ENCODE data around the gene ICE1.

ICE1 gene

GRCh38 chr5:5467737-5468136 is 45.3 kb downstream of the ICE1 start:
- no peak overlapping the region for H3K4me3 ChIP-seq (ENCODE audit: low read depth in 1 of 2, low read length in 2 of 2)
- H3K27me3 ChIP-seq (ENCODE audit: insufficient read depth, low read length, poor library complexity), result no peaks in the 10 kb centered on the region
- H3K9ac ChIP-seq (ENCODE audit: low read depth, low read length), result no peak overlapping the region
- H2AFZ ChIP-seq (ENCODE audit: low read depth, low read length), result no peak overlapping the region
- H3K4me2 ChIP-seq (ENCODE audit: insufficient read depth, low read length), result no peak overlapping the region
- no peaks in the 10 kb centered on the region for H3K9me3 ChIP-seq (ENCODE audit: insufficient read depth, low read length, severe bottlenecking)
- DNase-seq (no peak), ATAC-seq (ENCODE audit: insufficient read depth, low read depth) (no peak)
- H4K20me1 ChIP-seq (ENCODE audit: insufficient read depth, low read length), result no peaks in the 10 kb centered on the region
- no peak overlapping the region for H3K27ac ChIP-seq (ENCODE audit: low read length)
- TF ChIP-seq CTCF (IDR thresholded peaks at IDR 0.05; ENCODE audit: borderline replicate concordance, extremely low read depth, low read length, poor library complexity, severe bottlenecking), result no peak
- peaks cover 60% of the 10 kb centered on the region for H3K36me3 ChIP-seq (ENCODE audit: insufficient read depth, low read length)
- H3K4me1 ChIP-seq (ENCODE audit: insufficient read depth, low read length), result no peaks in the 10 kb centered on the region
- no peaks in the 10 kb centered on the region for H3K79me2 ChIP-seq (ENCODE audit: insufficient read depth, low read length)

DNA sequence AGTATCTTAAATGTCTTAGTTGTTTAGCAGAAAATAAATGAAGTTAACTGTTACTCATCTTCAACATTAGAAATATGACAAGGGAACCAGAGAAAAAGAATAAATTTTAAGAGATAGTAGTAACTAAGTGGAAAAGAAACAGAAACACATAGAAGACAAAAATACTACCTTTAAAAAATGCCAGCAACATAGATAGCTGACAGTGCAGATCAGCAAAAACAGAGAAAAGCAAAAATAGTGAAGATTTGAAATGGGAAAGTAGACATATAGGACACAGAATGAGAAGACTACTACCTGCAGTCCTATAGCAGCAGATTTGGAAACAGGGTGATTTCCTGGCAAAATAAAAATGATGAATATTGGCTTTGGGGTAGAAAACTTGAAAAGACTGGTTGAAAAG is 48.5 kb downstream of the ICE1 start:
- Histone ChIP-seq H3K27ac (ENCODE audit: low read length) (no peak overlapping the region), H3K9me3 (ENCODE audit: insufficient read depth, low read length, severe bottlenecking) (no peaks in the 10 kb centered on the region), H3K4me3 (ENCODE audit: low read depth in 1 of 2, low read length in 2 of 2) (no peak overlapping the region), H3K9ac (ENCODE audit: low read depth, low read length) (no peak overlapping the region), H3K4me1 (ENCODE audit: insufficient read depth, low read length) (no peaks in the 10 kb centered on the region), H3K4me2 (ENCODE audit: insufficient read depth, low read length) (no peak overlapping the region), H3K79me2 (ENCODE audit: insufficient read depth, low read length) (no peaks in the 10 kb centered on the region), H3K36me3 (ENCODE audit: insufficient read depth, low read length) (peaks cover 55% of the 10 kb centered on the region), H2AFZ (ENCODE audit: low read depth, low read length) (no peak overlapping the region), H4K20me1 (ENCODE audit: insufficient read depth, low read length) (no peaks in the 10 kb centered on the region), H3K27me3 (ENCODE audit: insufficient read depth, low read length, poor library complexity) (no peaks in the 10 kb centered on the region)
- TF ChIP-seq EZH2 (IDR thresholded peaks at IDR 0.05; ENCODE audit: borderline replicate concordance, low read depth, low read length, severe bottlenecking) (no peak), CTCF (IDR thresholded peaks at IDR 0.05; ENCODE audit: borderline replicate concordance, extremely low read depth, low read length, poor library complexity, severe bottlenecking) (no peak)
- no peak for ATAC-seq (ENCODE audit: insufficient read depth, low read depth)
- no peak for DNase-seq

DNA sequence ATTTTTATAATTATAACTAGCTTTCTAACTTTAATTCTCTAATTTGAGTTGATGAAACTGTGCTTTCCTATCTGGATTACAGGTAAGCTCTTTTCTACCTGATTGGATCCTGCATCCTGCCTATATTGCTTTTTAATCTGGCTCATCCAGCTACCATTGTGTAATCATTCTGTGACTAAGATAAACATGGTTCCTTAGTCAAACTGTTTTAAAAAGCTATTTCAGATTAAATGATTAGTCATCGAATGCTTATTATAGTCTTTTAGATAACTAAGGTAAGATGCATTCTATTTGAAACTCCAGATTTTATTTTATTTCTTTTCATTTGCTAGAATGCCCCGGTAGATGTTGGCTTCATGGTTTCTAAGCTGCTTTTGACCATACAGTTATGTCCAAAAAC is 50.7 kb downstream of the ICE1 start:
- H3K27ac ChIP-seq (ENCODE audit: low read length), result no peak overlapping the region
- no peaks in the 10 kb centered on the region for H4K20me1 ChIP-seq (ENCODE audit: insufficient read depth, low read length)
- no peaks in the 10 kb centered on the region for H3K79me2 ChIP-seq (ENCODE audit: insufficient read depth, low read length)
- H3K9ac ChIP-seq (ENCODE audit: low read depth, low read length), result no peak overlapping the region
- H3K4me1 ChIP-seq (ENCODE audit: insufficient read depth, low read length), result no peaks in the 10 kb centered on the region
- H3K4me2 ChIP-seq (ENCODE audit: insufficient read depth, low read length), result no peak overlapping the region
- peaks cover 45% of the 10 kb centered on the region for H3K36me3 ChIP-seq (ENCODE audit: insufficient read depth, low read length)
- no peak for ATAC-seq (ENCODE audit: insufficient read depth, low read depth)
- no peaks in the 10 kb centered on the region for H3K27me3 ChIP-seq (ENCODE audit: insufficient read depth, low read length, poor library complexity)
- TF ChIP-seq EZH2 (IDR thresholded peaks at IDR 0.05; ENCODE audit: borderline replicate concordance, low read depth, low read length, severe bottlenecking) (no peak), CTCF (IDR thresholded peaks at IDR 0.05; ENCODE audit: borderline replicate concordance, extremely low read depth, low read length, poor library complexity, severe bottlenecking) (no peak)
- H3K4me3 ChIP-seq (ENCODE audit: low read depth in 1 of 2, low read length in 2 of 2), result no peak overlapping the region
- no peaks in the 10 kb centered on the region for H3K9me3 ChIP-seq (ENCODE audit: insufficient read depth, low read length, severe bottlenecking)
- DNase-seq, result no peak
- H2AFZ ChIP-seq (ENCODE audit: low read depth, low read length), result no peak overlapping the region

GRCh38 chr5:5474961-5475360 is 52.5 kb downstream of the ICE1 start:
- Histone ChIP-seq H3K27me3 (ENCODE audit: insufficient read depth, low read length, poor library complexity) (no peaks in the 10 kb centered on the region), H3K79me2 (ENCODE audit: insufficient read depth, low read length) (no peaks in the 10 kb centered on the region), H3K9ac (ENCODE audit: low read depth, low read length) (no peak overlapping the region), H4K20me1 (ENCODE audit: insufficient read depth, low read length) (no peaks in the 10 kb centered on the region), H2AFZ (ENCODE audit: low read depth, low read length) (no peak overlapping the region), H3K4me1 (ENCODE audit: insufficient read depth, low read length) (no peaks in the 10 kb centered on the region), H3K27ac (ENCODE audit: low read length) (no peak overlapping the region), H3K36me3 (ENCODE audit: insufficient read depth, low read length) (peaks cover 44% of the 10 kb centered on the region), H3K4me2 (ENCODE audit: insufficient read depth, low read length) (no peak overlapping the region), H3K4me3 (ENCODE audit: low read depth in 1 of 2, low read length in 2 of 2) (no peak overlapping the region), H3K9me3 (ENCODE audit: insufficient read depth, low read length, severe bottlenecking) (no peaks in the 10 kb centered on the region)
- ATAC-seq (ENCODE audit: insufficient read depth, low read depth) (no peak), DNase-seq (no peak)
- TF ChIP-seq EZH2 (IDR thresholded peaks at IDR 0.05; ENCODE audit: borderline replicate concordance, low read depth, low read length, severe bottlenecking), result no peak
- no peak for TF ChIP-seq CTCF (IDR thresholded peaks at IDR 0.05; ENCODE audit: borderline replicate concordance, extremely low read depth, low read length, poor library complexity, severe bottlenecking)
